ENCODE measurements around the gene ADA. TPM values are rescaled to one million over a fixed set of nuclear protein-coding genes. Genes with fewer than 3 reads are reported as not detected.

The ADA gene
- polyA plus RNA-seq, 1 donor from 2014 or later: 0.56 TPM

DNA sequence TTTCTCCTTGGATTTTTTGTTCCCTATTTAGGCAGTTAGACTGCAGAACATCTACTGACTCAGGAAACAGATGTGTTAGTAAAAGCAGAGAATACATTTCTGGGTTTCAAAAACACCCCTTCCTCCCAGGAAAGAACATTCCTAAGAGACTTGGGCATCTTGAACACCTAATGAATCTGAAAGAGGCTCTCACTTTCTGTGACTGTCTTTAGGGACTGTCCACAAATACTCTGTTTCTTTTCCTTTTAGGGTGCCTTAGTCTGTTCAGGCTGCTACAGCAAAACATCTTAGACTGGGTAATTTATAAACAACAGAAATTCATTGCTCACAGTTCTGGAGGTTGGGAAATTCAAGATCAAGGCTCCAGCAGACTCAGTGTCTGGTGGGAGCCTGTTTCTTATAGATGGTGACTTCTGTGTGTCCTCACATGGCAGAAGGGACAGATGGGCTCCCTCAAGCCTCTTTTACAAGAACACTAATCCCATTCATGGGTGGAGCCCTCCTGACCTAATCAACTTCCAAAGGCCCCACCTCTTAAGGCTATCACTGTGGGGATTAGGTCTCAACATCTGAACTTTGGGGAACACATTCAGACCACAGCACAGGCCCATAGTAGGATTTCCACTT lies 44.3 kb upstream of the ADA start:
- TF ChIP-seq TAF1 (IDR thresholded peaks at IDR 0.05; ENCODE audit: low read depth): no peak
- TF ChIP-seq SMC3 (conservative IDR thresholded peaks at IDR 0.05; ENCODE audit: poor library complexity): no peak
- TF ChIP-seq, protein P1, sequence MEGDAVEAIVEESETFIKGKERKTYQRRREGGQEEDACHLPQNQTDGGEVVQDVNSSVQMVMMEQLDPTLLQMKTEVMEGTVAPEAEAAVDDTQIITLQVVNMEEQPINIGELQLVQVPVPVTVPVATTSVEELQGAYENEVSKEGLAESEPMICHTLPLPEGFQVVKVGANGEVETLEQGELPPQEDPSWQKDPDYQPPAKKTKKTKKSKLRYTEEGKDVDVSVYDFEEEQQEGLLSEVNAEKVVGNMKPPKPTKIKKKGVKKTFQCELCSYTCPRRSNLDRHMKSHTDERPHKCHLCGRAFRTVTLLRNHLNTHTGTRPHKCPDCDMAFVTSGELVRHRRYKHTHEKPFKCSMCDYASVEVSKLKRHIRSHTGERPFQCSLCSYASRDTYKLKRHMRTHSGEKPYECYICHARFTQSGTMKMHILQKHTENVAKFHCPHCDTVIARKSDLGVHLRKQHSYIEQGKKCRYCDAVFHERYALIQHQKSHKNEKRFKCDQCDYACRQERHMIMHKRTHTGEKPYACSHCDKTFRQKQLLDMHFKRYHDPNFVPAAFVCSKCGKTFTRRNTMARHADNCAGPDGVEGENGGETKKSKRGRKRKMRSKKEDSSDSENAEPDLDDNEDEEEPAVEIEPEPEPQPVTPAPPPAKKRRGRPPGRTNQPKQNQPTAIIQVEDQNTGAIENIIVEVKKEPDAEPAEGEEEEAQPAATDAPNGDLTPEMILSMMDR (IDR thresholded peaks at IDR 0.05; ENCODE audit: poor library complexity, severe bottlenecking): no peak
- TF ChIP-seq, protein P2, sequence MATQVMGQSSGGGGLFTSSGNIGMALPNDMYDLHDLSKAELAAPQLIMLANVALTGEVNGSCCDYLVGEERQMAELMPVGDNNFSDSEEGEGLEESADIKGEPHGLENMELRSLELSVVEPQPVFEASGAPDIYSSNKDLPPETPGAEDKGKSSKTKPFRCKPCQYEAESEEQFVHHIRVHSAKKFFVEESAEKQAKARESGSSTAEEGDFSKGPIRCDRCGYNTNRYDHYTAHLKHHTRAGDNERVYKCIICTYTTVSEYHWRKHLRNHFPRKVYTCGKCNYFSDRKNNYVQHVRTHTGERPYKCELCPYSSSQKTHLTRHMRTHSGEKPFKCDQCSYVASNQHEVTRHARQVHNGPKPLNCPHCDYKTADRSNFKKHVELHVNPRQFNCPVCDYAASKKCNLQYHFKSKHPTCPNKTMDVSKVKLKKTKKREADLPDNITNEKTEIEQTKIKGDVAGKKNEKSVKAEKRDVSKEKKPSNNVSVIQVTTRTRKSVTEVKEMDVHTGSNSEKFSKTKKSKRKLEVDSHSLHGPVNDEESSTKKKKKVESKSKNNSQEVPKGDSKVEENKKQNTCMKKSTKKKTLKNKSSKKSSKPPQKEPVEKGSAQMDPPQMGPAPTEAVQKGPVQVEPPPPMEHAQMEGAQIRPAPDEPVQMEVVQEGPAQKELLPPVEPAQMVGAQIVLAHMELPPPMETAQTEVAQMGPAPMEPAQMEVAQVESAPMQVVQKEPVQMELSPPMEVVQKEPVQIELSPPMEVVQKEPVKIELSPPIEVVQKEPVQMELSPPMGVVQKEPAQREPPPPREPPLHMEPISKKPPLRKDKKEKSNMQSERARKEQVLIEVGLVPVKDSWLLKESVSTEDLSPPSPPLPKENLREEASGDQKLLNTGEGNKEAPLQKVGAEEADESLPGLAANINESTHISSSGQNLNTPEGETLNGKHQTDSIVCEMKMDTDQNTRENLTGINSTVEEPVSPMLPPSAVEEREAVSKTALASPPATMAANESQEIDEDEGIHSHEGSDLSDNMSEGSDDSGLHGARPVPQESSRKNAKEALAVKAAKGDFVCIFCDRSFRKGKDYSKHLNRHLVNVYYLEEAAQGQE (IDR thresholded peaks at IDR 0.05; ENCODE audit: borderline replicate concordance): no peak
- no peak for TF ChIP-seq EZH2 (IDR thresholded peaks at IDR 0.05; ENCODE audit: borderline replicate concordance, insufficient read depth, low read length, poor library complexity, severe bottlenecking)
- no peak for TF ChIP-seq POLR2AphosphoS5 (IDR thresholded peaks at IDR 0.05)
- no peak for TF ChIP-seq RAD21 (conservative IDR thresholded peaks at IDR 0.05)
- TF ChIP-seq MXI1 (conservative IDR thresholded peaks at IDR 0.05; ENCODE audit: poor library complexity, severe bottlenecking): no peak
- no peak for TF ChIP-seq EP300 (conservative IDR thresholded peaks at IDR 0.05; ENCODE audit: poor library complexity, severe bottlenecking)
- H3K9ac ChIP-seq (ENCODE audit: low read length): no peak overlapping the region
- no peak overlapping the region for H3K27ac ChIP-seq (ENCODE audit: low read length)
- no peaks in the 10 kb centered on the region for H3F3A ChIP-seq (ENCODE audit: insufficient read depth, low read length, poor library complexity, severe bottlenecking)
- no peaks in the 10 kb centered on the region for H3K9me2 ChIP-seq (ENCODE audit: insufficient read depth, low read length)
- H3K4me2 ChIP-seq (ENCODE audit: low read length): no peak overlapping the region
- H3K27me3 ChIP-seq (ENCODE audit: insufficient read depth, low read depth, low read length): no peaks in the 10 kb centered on the region
- no peaks in the 10 kb centered on the region for H3K36me3 ChIP-seq (ENCODE audit: insufficient read depth, low read length)
- no peaks in the 10 kb centered on the region for H4K20me1 ChIP-seq (ENCODE audit: insufficient read depth)
- H3K79me2 ChIP-seq (replicated peaks; ENCODE audit: insufficient read depth, low read length): no peaks in the 10 kb centered on the region
- no peak overlapping the region for H2AFZ ChIP-seq (ENCODE audit: low read depth, low read length)
- H3K9me3 ChIP-seq (ENCODE audit: low read length): no peaks in the 10 kb centered on the region
- no peak overlapping the region for H3K4me3 ChIP-seq (ENCODE audit: low read length)

DNA sequence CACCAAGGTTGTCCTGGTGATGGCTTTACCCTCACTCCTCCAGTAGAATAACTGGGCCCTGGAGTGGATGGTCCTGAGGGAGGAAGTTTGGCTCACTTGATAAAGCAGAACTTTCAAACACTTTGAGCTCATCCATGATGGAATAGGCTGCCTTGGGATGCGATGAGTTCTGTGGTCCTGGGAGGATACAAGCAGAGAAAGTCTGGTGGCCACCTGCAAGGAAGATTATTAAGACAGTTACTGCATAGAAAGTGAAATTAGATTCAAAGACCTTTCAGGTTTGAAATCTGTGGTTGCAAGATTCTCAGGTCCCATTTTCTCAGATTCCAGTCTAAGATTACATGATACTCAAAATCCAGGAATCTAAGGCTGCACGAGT lies 43.8 kb upstream of the ADA start:
- no peaks in the 10 kb centered on the region for H3K36me3 ChIP-seq (ENCODE audit: insufficient read depth, low read length)
- H4K20me1 ChIP-seq (ENCODE audit: insufficient read depth): no peaks in the 10 kb centered on the region
- H3K27me3 ChIP-seq (ENCODE audit: insufficient read depth, low read depth, low read length): no peaks in the 10 kb centered on the region
- TF ChIP-seq EP300 (conservative IDR thresholded peaks at IDR 0.05; ENCODE audit: poor library complexity, severe bottlenecking) (no peak), EZH2 (IDR thresholded peaks at IDR 0.05; ENCODE audit: borderline replicate concordance, insufficient read depth, low read length, poor library complexity, severe bottlenecking) (no peak), SMC3 (conservative IDR thresholded peaks at IDR 0.05; ENCODE audit: poor library complexity) (no peak), MXI1 (conservative IDR thresholded peaks at IDR 0.05; ENCODE audit: poor library complexity, severe bottlenecking) (no peak)
- TF ChIP-seq, protein P2 (IDR thresholded peaks at IDR 0.05; ENCODE audit: borderline replicate concordance): no peak
- no peak overlapping the region for H3K27ac ChIP-seq (ENCODE audit: low read length)
- no peak overlapping the region for H3K9ac ChIP-seq (ENCODE audit: low read length)
- H3K9me2 ChIP-seq (ENCODE audit: insufficient read depth, low read length): no peaks in the 10 kb centered on the region
- H3K79me2 ChIP-seq (replicated peaks; ENCODE audit: insufficient read depth, low read length): no peaks in the 10 kb centered on the region
- H3K4me2 ChIP-seq (ENCODE audit: low read length): no peak overlapping the region
- no peak overlapping the region for H3K4me3 ChIP-seq (ENCODE audit: low read length)
- H2AFZ ChIP-seq (ENCODE audit: low read depth, low read length): no peak overlapping the region
- H3K9me3 ChIP-seq (ENCODE audit: low read length): no peaks in the 10 kb centered on the region
- H3F3A ChIP-seq (ENCODE audit: insufficient read depth, low read length, poor library complexity, severe bottlenecking): no peaks in the 10 kb centered on the region

Data from neural cell (in vitro differentiated cells).